K562 (cell line): ENCODE results near the gene S100A3. TPM values are rescaled to one million over a fixed set of nuclear protein-coding genes. Genes with fewer than 3 reads are reported as not detected.

Source experiments
- EP400 ChIP-seq: fragments of 450-650 bp; IDR thresholded peaks from 2 replicates; pipeline ENCODE4 v1.6.1; 2017; ENCODE audit warnings: antibody characterized with exemption, mild to moderate bottlenecking, moderate library complexity
- POLR2AphosphoS2 ChIP-seq: IDR thresholded peaks from 2 replicates; pipeline ENCODE4 v1.6.1; 2012; ENCODE audit warnings: low read length, improper control_type of control experiment
- SFPQ ChIP-seq: fragments of 200-400 bp; formaldehyde crosslinking; IDR thresholded peaks from 2 replicates; pipeline ENCODE4 v1.6.1; 2017; ENCODE audit warnings: mild to moderate bottlenecking, low read depth, low read length, moderate library complexity
- SUPT5H ChIP-seq: fragments of 450-650 bp; IDR thresholded peaks from 2 replicates; pipeline ENCODE4 v1.6.1; 2016
- TFAP4 ChIP-seq: sonication (generic); formaldehyde crosslinking; IDR thresholded peaks from 2 replicates; pipeline ENCODE4 v1.8.0; 2022; ENCODE audit warnings: missing genetic modification reagents, mild to moderate bottlenecking, moderate library complexity, borderline replicate concordance
- XRCC4 ChIP-seq: IDR thresholded peaks from one replicate; pipeline ENCODE4 v1.6.1; 2011; ENCODE audit not compliant: insufficient read depth, insufficient read length; ENCODE audit errors: extremely low read depth
- ZNF140 ChIP-seq: fragments of 250-450 bp; sonication (Bioruptor Pico); IDR thresholded peaks from 2 replicates; pipeline ENCODE4 v1.8.0; 2021; ENCODE audit warnings: moderate library complexity, mild to moderate bottlenecking, inconsistent platforms
- ZNF511 ChIP-seq: sonication (generic); formaldehyde crosslinking; IDR thresholded peaks from 2 replicates; pipeline ENCODE4 v1.8.0; 2022; ENCODE audit warnings: mild to moderate bottlenecking, missing genetic modification reagents
- ZNF589 ChIP-seq: fragments of 200-800 bp; sonication (Bioruptor generic); IDR thresholded peaks from 2 replicates; pipeline ENCODE4 v1.6.1; 2016; ENCODE audit warnings: low read depth, missing genetic modification characterization, missing compliant biosample characterization
- ZNF592 ChIP-seq: fragments of 450-650 bp; IDR thresholded peaks from 2 replicates; pipeline ENCODE4 v1.6.1; 2017; ENCODE audit warnings: antibody characterized with exemption, mild to moderate bottlenecking
- polyA plus RNA-seq, 8 experiments: library from polyadenylated mRNA; depleted of rRNA in 4 of 8; stranded (reverse) in 5 of 8; unstranded in 3 of 8; fragments of >200 nt; fragmentation: Nextera tagmentation in 2 of 8; fragmentation: Illumina TruSeq in 1 of 8; extraction: Ambion mirVana in 2 of 8; extraction: Trizol in 1 of 8; gene quantifications; 2 replicates each; pipeline versions ENCODE4 v1.2.1 to v1.2.3, GENCODE V29; 2011 to 2014; ENCODE audit warnings: inconsistent platforms in 1 of 8, missing spikeins in 1 of 8
- total RNA-seq, 7 experiments: library from RNA; depleted of rRNA in 6 of 7; stranded (reverse); fragments of >200 nt in 6 of 7; fragmentation: Illumina TruSeq in 2 of 7; extraction: Trizol in 2 of 7; gene quantifications; 2 replicates each; pipeline versions ENCODE4 v1.2.1 to v1.2.3, GENCODE V29; 2011 to 2021; ENCODE audit warnings: low replicate concordance in 1 of 7
- TF ChIP-seq, protein P1 (sequence below): sonication (generic); formaldehyde crosslinking; IDR thresholded peaks from 2 replicates; pipeline ENCODE4 v1.8.0; 2023; ENCODE audit warnings: mild to moderate bottlenecking, missing genetic modification reagents
- TF ChIP-seq, protein P2 (sequence below), 2 experiments: IDR thresholded peaks in 1 of 2; conservative IDR thresholded peaks in 1 of 2; 2 replicates each; pipeline ENCODE4 v1.6.1; 2016; ENCODE audit warnings: low read depth in 2 of 2, mild to moderate bottlenecking in 1 of 2, missing compliant biosample characterization in 1 of 2, missing genetic modification characterization in 1 of 2, moderate library complexity in 1 of 2

Gene S100A3
- total and polyA plus RNA-seq, 9 of the 15 experiments (the other 6 are each of a cell fraction or from before 2014, with no cell fraction given), result 0.08 to 1.7 (median 0.18) TPM; not detected in 4

DNA sequence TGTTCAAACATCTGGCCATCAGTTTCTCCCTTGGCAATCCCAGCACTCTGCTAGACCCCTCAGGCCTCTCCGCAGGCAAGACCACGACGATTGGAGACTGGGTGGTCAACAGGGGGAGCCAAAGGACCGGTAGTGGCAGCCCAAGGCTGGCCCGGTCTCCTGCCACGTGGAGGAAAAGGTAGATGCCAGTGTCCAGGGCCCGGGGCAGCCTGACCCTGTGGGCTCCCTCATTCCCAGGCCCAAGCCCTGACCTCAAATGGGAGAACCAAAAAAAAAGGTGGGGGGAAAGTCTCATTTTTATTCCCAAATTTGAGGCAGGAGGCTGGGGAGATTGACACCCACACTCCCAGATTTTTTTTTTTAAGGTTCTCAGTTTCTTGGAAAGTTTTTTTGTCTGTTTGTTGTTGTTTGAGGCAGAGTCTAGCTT, 38.1 kb downstream of the S100A3 start (continued):
- TF ChIP-seq EP400 (peak; percentile 73; the same call in 1 of the 2 replicates), SUPT5H (no peak), ZNF511 (no peak), ZNF140 (CRISPR knock-in tag) (no peak), TFAP4 (CRISPR knock-in tag) (peak; percentile 80), ZNF592 (peak; percentile 90), ZNF589 (CRISPR knock-in tag) (no peak), SFPQ (no peak), XRCC4 (no peak), POLR2AphosphoS2 (no peak)
- TF ChIP-seq, protein P1, sequence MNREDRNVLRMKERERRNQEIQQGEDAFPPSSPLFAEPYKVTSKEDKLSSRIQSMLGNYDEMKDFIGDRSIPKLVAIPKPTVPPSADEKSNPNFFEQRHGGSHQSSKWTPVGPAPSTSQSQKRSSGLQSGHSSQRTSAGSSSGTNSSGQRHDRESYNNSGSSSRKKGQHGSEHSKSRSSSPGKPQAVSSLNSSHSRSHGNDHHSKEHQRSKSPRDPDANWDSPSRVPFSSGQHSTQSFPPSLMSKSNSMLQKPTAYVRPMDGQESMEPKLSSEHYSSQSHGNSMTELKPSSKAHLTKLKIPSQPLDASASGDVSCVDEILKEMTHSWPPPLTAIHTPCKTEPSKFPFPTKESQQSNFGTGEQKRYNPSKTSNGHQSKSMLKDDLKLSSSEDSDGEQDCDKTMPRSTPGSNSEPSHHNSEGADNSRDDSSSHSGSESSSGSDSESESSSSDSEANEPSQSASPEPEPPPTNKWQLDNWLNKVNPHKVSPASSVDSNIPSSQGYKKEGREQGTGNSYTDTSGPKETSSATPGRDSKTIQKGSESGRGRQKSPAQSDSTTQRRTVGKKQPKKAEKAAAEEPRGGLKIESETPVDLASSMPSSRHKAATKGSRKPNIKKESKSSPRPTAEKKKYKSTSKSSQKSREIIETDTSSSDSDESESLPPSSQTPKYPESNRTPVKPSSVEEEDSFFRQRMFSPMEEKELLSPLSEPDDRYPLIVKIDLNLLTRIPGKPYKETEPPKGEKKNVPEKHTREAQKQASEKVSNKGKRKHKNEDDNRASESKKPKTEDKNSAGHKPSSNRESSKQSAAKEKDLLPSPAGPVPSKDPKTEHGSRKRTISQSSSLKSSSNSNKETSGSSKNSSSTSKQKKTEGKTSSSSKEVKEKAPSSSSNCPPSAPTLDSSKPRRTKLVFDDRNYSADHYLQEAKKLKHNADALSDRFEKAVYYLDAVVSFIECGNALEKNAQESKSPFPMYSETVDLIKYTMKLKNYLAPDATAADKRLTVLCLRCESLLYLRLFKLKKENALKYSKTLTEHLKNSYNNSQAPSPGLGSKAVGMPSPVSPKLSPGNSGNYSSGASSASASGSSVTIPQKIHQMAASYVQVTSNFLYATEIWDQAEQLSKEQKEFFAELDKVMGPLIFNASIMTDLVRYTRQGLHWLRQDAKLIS, result peak; percentile 26; the same call in 1 of the 2 replicates
- TF ChIP-seq, protein P2, sequence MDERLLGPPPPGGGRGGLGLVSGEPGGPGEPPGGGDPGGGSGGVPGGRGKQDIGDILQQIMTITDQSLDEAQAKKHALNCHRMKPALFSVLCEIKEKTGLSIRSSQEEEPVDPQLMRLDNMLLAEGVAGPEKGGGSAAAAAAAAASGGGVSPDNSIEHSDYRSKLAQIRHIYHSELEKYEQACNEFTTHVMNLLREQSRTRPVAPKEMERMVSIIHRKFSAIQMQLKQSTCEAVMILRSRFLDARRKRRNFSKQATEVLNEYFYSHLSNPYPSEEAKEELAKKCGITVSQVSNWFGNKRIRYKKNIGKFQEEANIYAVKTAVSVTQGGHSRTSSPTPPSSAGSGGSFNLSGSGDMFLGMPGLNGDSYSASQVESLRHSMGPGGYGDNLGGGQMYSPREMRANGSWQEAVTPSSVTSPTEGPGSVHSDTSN (CRISPR knock-in tag; IDR thresholded peaks at IDR 0.05; ENCODE audit: low read depth), result no peak
- TF ChIP-seq, protein P2 (tag; conservative IDR thresholded peaks at IDR 0.05; ENCODE audit: low read depth), result no peak; the same call in 1 of the 2 replicates
